IMR-90 (cell line): ENCODE data around the gene TEF. TPM values are rescaled to one million over a fixed set of nuclear protein-coding genes. Genes with fewer than 3 reads are reported as not detected.

Experiments
- ATAC-seq: fragments of 200-7000 bp; cut with Tn5 transposase; 2 replicates; pipeline ENCODE4 v1.9.1; 2020; ENCODE audit warnings: low read depth, mild to moderate bottlenecking, moderate library complexity
- BruUV-seq: library from RNA; stranded (reverse); fragments of 400-500 nt; replicated peaks from 2 replicates; lab custom pipeline; 2021; lab: Mats Ljungman, UMichigan
- CTCF ChIA-PET: fragments of 300-600 bp; formaldehyde crosslinking; extraction: SDS; loops from one replicate; lab custom pipeline; 2021; ENCODE audit warnings: antibody characterized with exemption; lab: Yijun Ruan, JAX
- POLR2A ChIA-PET: fragments of 300-600 bp; sonication (Branson Sonifier 250); formaldehyde crosslinking; loops from one replicate; lab custom pipeline; 2022; ENCODE audit warnings: antibody characterized with exemption; ENCODE audit not compliant: unreplicated experiment; lab: Charles Lee
- DNase-seq: peaks from one replicate; pipeline ENCODE4 v3.0.0; 2013
- H2AFZ ChIP-seq: replicated peaks from 2 replicates; pipeline ENCODE3; 2013; ENCODE audit warnings: low read length, mild to moderate bottlenecking; ENCODE audit not compliant: poor library complexity
- H2AK5ac ChIP-seq: 2 replicates; pipeline ENCODE4 v1.6.1; 2013; ENCODE audit warnings: low read depth, low read length, inconsistent platforms
- H2AK9ac ChIP-seq: replicated peaks from 2 replicates; pipeline ENCODE3; 2013; ENCODE audit warnings: mild to moderate bottlenecking, low read depth, low read length, moderate library complexity; ENCODE audit not compliant: poor library complexity
- H2BK120ac ChIP-seq: 2 replicates; pipeline ENCODE4 v1.6.1; 2013; ENCODE audit warnings: low read depth, low read length, inconsistent platforms
- H2BK15ac ChIP-seq: 3 replicates; pipeline ENCODE4 v1.6.1; 2013; ENCODE audit warnings: low read depth, low read length, inconsistent platforms
- H2BK20ac ChIP-seq: 2 replicates; pipeline ENCODE4 v1.6.1; 2013; ENCODE audit warnings: low read depth, mild to moderate bottlenecking, inconsistent platforms, low read length, moderate library complexity
- H2BK5ac ChIP-seq: 2 replicates; pipeline ENCODE4 v1.6.1; 2013; ENCODE audit warnings: mild to moderate bottlenecking, low read depth, low read length, inconsistent platforms; ENCODE audit not compliant: poor library complexity, severe bottlenecking
- H3K14ac ChIP-seq: replicated peaks from 2 replicates; pipeline ENCODE4 v1.6.1; 2013; ENCODE audit warnings: low read depth, low read length, inconsistent platforms
- H3K18ac ChIP-seq: 2 replicates; pipeline ENCODE4 v1.6.1; 2013; ENCODE audit warnings: low read depth, low read length, control low read depth
- H3K23ac ChIP-seq: 2 replicates; pipeline ENCODE4 v1.6.1; 2013; ENCODE audit warnings: low read depth, low read length, inconsistent platforms
- H3K27ac ChIP-seq: 2 replicates; pipeline ENCODE4 v1.5.1; 2013; ENCODE audit warnings: mild to moderate bottlenecking, control low read depth, low read length; ENCODE audit not compliant: insufficient read depth
- H3K27me3 ChIP-seq: 2 replicates; pipeline ENCODE4 v1.6.1; 2013; ENCODE audit warnings: low read length; ENCODE audit not compliant: control insufficient read depth, insufficient read depth
- H3K36me3 ChIP-seq: 2 replicates; pipeline ENCODE4 v1.6.1; 2013; ENCODE audit warnings: low read length, mixed read lengths; ENCODE audit not compliant: control insufficient read depth, insufficient read depth
- H3K4ac ChIP-seq: 2 replicates; pipeline ENCODE4 v1.6.1; 2013; ENCODE audit warnings: low read depth, low read length, inconsistent platforms
- H3K4me1 ChIP-seq: 2 replicates; pipeline ENCODE4 v1.6.1; 2013; ENCODE audit warnings: low read length, mixed read lengths; ENCODE audit not compliant: control insufficient read depth, insufficient read depth
- H3K4me2 ChIP-seq: 2 replicates; pipeline ENCODE4 v1.6.1; 2013; ENCODE audit warnings: low read depth, mild to moderate bottlenecking, control low read depth, low read length, moderate library complexity
- H3K4me3 ChIP-seq: 2 replicates; pipeline ENCODE4 v1.5.1; 2013; ENCODE audit warnings: low read depth, mild to moderate bottlenecking, control low read depth, low read length, moderate library complexity; ENCODE audit not compliant: insufficient read depth
- H3K56ac ChIP-seq: 2 replicates; pipeline ENCODE4 v1.6.1; 2013; ENCODE audit warnings: low read length, inconsistent platforms; ENCODE audit not compliant: insufficient read depth; ENCODE audit errors: extremely low read depth
- H3K79me1 ChIP-seq, 2 experiments: 2 replicates each; pipeline ENCODE4 v1.6.1; 2013; ENCODE audit warnings: low read length in 2 of 2, inconsistent platforms in 1 of 2, low read depth in 1 of 2
- H3K9ac ChIP-seq: 2 replicates; pipeline ENCODE4 v1.6.1; 2013; ENCODE audit warnings: low read depth, low read length, control low read depth
- H3K9me1 ChIP-seq: 2 replicates; pipeline ENCODE4 v1.6.1; 2013; ENCODE audit warnings: low read length, inconsistent platforms; ENCODE audit not compliant: insufficient read depth
- H3K9me3 ChIP-seq: 2 replicates; pipeline ENCODE4 v1.6.1; 2013; ENCODE audit warnings: low read length; ENCODE audit not compliant: control insufficient read depth, insufficient read depth
- H4K20me1 ChIP-seq: 2 replicates; pipeline ENCODE4 v1.6.1; 2013; ENCODE audit warnings: low read length, inconsistent platforms; ENCODE audit not compliant: insufficient read depth
- H4K5ac ChIP-seq: 2 replicates; pipeline ENCODE4 v1.6.1; 2013; ENCODE audit warnings: mild to moderate bottlenecking, low read depth, low read length, control low read depth
- H4K8ac ChIP-seq, 2 experiments: 2 replicates each; pipeline ENCODE4 v1.6.1; 2013; ENCODE audit warnings: low read depth in 2 of 2, low read length in 2 of 2, control low read depth in 1 of 2, inconsistent platforms in 1 of 2
- H4K91ac ChIP-seq: 2 replicates; pipeline ENCODE4 v1.6.1; 2013; ENCODE audit warnings: low read depth, low read length, inconsistent platforms; ENCODE audit not compliant: insufficient read depth
- CEBPB ChIP-seq: IDR thresholded peaks from 2 replicates; pipeline ENCODE4 v1.6.1; 2012; ENCODE audit warnings: low read depth, low read length, improper control_type of control experiment
- CHD1 ChIP-seq: IDR thresholded peaks from 2 replicates; pipeline ENCODE4 v1.6.1; 2012; ENCODE audit warnings: low read depth, low read length, improper control_type of control experiment
- CTCF ChIP-seq: conservative IDR thresholded peaks from 2 replicates; pipeline ENCODE4 v1.5.1; 2012; ENCODE audit warnings: mild to moderate bottlenecking, low read depth, low read length, improper control_type of control experiment
- FOS ChIP-seq: fragments of 150-350 bp; IDR thresholded peaks from 2 replicates; pipeline ENCODE4 v1.6.1; 2016; ENCODE audit warnings: low read depth, low read length
- MAFK ChIP-seq: IDR thresholded peaks from 2 replicates; pipeline ENCODE4 v1.6.1; 2012; ENCODE audit warnings: low read depth, low read length, improper control_type of control experiment
- MXI1 ChIP-seq: IDR thresholded peaks from 2 replicates; pipeline ENCODE4 v1.6.1; 2012; ENCODE audit warnings: low read depth, mild to moderate bottlenecking, low read length, moderate library complexity, borderline replicate concordance
- NFE2L2 ChIP-seq: fragments of 150-350 bp; IDR thresholded peaks from 2 replicates; pipeline ENCODE4 v1.6.1; 2016; ENCODE audit warnings: low read depth, mild to moderate bottlenecking, low read length
- POLR2A ChIP-seq: IDR thresholded peaks from 2 replicates; pipeline ENCODE4 v1.6.1; 2012; ENCODE audit warnings: mild to moderate bottlenecking, low read depth, low read length
- RCOR1 ChIP-seq: IDR thresholded peaks from 2 replicates; pipeline ENCODE4 v1.6.1; 2012; ENCODE audit warnings: mild to moderate bottlenecking, low read length, improper control_type of control experiment; ENCODE audit not compliant: insufficient replicate concordance
- USF2 ChIP-seq: fragments of 150-350 bp; IDR thresholded peaks from 2 replicates; pipeline ENCODE4 v1.6.1; 2017; ENCODE audit warnings: mild to moderate bottlenecking, antibody characterized with exemption, low read length, low read depth
- WGBS, 2 experiments: methylation state at CpG; one replicate each; pipeline versions ENCODE4 v1.1.5 to v1.1.7; 2013; ENCODE audit warnings: missing lambda C conversion rate in 2 of 2; ENCODE audit not compliant: insufficient read length in 1 of 2; ENCODE audit errors: extremely low coverage in 2 of 2; 5-methylcytosine and 5-hydroxymethylcytosine counted together
- dilution Hi-C: fragments of 300-500 bp; cut with HindIII; formaldehyde crosslinking; loops from one replicate; pipeline ENCODE4 v1.14.3; 2018; ENCODE audit warnings: low sequenced_read_pairs; ENCODE audit not compliant: unreplicated experiment
- in situ Hi-C: fragments of 300-500 bp; cut with MboI; formaldehyde crosslinking; loops from 3 replicates; pipeline ENCODE4 v1.14.3; 2019; ENCODE audit warnings: low sequenced_read_pairs, inconsistent platforms, mixed read lengths
- intact Hi-C: fragments of 100-400 bp; cut with micrococcal nuclease; formaldehyde crosslinking; loops from 2 replicates; pipeline ENCODE4 v1.10.0; 2022
- polyA plus RNA-seq, 3 experiments: library from polyadenylated mRNA; depleted of rRNA; stranded (reverse); fragments of >200 nt; gene quantifications; 2 replicates each; pipeline ENCODE4 v1.2.3, GENCODE V29; 2012; ENCODE audit warnings: low replicate concordance in 1 of 3
- total RNA-seq: library from RNA; depleted of rRNA; stranded (reverse); fragments of >200 nt; gene quantifications from 2 replicates; pipeline ENCODE4 v1.2.3, GENCODE V29; 2012

The TEF gene
- total and polyA plus RNA-seq, 2 of the 4 experiments (the other 2 are of a cell fraction) = 5.6 to 11.6 TPM

DNA sequence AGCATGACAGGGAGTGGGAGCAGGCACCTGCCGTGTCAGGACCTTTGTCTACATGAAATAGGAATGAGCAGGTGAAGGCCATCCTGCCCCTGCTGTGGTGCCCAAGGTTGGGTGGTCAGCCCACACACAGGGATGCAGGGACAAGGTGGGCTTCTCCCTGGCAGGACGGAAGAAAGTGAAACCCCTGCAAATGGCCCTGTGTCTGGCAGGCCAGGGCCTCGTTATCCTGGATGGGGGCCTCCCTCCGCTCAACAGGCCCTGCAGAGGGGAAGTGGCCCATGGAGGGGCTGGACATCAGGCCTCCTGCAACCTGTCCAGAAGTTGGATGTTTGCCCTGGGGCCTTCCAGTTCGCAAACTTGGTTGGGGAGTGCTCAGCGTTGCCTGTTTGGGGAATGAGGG is 49.9 kb downstream of the TEF start:
- H3K36me3 ChIP-seq = peaks cover 42% of the 10 kb centered on the region
- no peak overlapping the region for H4K8ac ChIP-seq
- DNase-seq (no peak), ATAC-seq (no peak)
- H3K56ac ChIP-seq = no peak overlapping the region
- H3K9me3 ChIP-seq = no peaks in the 10 kb centered on the region
- POLR2A ChIA-PET = no interaction called here
- H3K27ac ChIP-seq = no peak overlapping the region
- no peak overlapping the region for H3K14ac ChIP-seq
- CTCF ChIA-PET = no interaction called here
- intact Hi-C loops (no loop called here), dilution Hi-C loops (no loop called here), in situ Hi-C loops (no loop called here)
- TF ChIP-seq POLR2A (no peak), CHD1 (no peak), NFE2L2 (no peak), FOS (no peak), MXI1 (no peak), CEBPB (no peak), CTCF (no peak), MAFK (no peak), RCOR1 (no peak), USF2 (no peak)
- H3K79me1 ChIP-seq = peaks cover 20 to 56% of the 10 kb centered on the region in 2 experiments
- no peak overlapping the region for H2AFZ ChIP-seq
- peaks cover 9% of the 10 kb centered on the region for H3K9me1 ChIP-seq
- H2AK5ac ChIP-seq = no peak overlapping the region
- no TSS peak for BruUV-seq
- H3K4ac ChIP-seq = no peak overlapping the region
- no peak overlapping the region for H2BK15ac ChIP-seq
- no peak overlapping the region for H3K18ac ChIP-seq
- no peaks in the 10 kb centered on the region for H3K27me3 ChIP-seq
- no peak overlapping the region for H2BK120ac ChIP-seq
- no peak overlapping the region for H2AK9ac ChIP-seq
- H4K20me1 ChIP-seq = peaks cover 58% of the 10 kb centered on the region
- 83% methylated on average over 2 of the region's 6 CpGs; no CpG with 5 or more reads in 1 of the 2 experiments for WGBS, 2 experiments
- H3K23ac ChIP-seq = no peak overlapping the region
- no peak overlapping the region for H3K4me2 ChIP-seq
- no peak overlapping the region for H4K91ac ChIP-seq
- H2BK20ac ChIP-seq = no peak overlapping the region
- no peak overlapping the region for H4K5ac ChIP-seq
- no peaks in the 10 kb centered on the region for H3K4me1 ChIP-seq
- H3K4me3 ChIP-seq = no peak overlapping the region
- no peak overlapping the region for H2BK5ac ChIP-seq
- H3K9ac ChIP-seq = no peak overlapping the region
